HG02840 (cell line): ENCODE data around the gene PTCD2.
"Not testable (repeated sequence)": the region's sequence is repeated elsewhere in the genome, so short reads cannot be mapped to it uniquely, and the experiment has no call there.

ENCODE experiments used
- ATAC-seq: cut with Tn5 transposase; IDR thresholded peaks from one replicate; pipeline ENCODE4 v1.9.1; 2021; ENCODE audit warnings: mild to moderate bottlenecking, moderate library complexity, moderate number of reproducible peaks; ENCODE audit not compliant: unreplicated experiment, low FRiP score

The PTCD2 gene

GRCh38 chr5:72377910-72378638 is 57.9 kb downstream of the PTCD2 start:
- no peak for ATAC-seq

DNA sequence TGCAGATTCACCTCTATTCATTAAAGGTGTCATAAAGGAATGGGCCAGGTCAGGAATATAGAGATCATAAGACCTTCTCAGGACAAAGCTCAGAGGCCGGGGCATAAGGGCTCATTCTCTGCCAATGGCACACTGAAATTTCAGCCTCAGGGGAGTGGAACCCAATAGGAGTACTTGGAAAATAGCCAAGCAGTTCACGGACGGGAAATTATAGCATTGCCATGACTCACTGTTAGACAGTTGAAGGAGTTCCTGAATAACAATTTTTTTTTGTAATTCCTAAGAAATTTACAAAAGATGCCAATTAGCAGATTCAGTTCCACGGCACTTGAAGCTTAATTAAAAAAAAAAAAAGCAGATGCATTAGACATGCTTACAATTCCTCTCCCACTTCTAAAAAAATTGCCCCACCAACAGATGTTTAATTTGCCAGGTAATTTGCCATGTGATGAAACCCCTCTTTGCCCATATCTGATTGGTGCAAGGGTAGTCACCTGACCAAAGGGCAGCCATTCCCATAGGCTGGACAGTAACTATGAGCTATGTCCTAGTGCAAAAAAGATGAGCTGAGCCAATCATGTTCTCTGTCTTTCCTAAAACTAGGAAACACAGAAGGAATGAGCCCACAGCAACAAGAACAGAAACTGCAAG is 58.6 kb downstream of the PTCD2 start:
- ATAC-seq = no peak

DNA sequence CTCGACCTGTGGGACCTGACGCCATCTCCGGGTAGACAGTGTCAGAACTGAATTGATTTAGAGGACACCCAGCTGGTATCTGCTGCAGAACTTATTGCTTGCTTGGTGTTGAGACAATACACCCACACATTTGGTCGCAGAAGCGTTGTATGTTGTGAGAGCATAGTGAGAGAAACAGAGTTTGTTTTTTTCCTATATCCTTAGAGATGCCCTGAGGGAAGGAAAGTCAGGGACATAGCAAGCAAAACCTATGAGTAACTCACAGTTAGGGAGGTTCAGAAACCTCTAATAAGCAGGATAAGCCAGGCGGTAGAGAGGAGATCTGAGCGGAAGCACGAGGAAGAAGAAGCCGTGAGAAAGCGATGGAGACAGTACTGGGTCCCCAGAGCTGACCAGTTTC is 59.8 kb downstream of the PTCD2 start:
- ATAC-seq = no peak

GRCh38 chr5:72380492-72381274 is 60.5 kb downstream of the PTCD2 start:
- ATAC-seq = no peak

DNA sequence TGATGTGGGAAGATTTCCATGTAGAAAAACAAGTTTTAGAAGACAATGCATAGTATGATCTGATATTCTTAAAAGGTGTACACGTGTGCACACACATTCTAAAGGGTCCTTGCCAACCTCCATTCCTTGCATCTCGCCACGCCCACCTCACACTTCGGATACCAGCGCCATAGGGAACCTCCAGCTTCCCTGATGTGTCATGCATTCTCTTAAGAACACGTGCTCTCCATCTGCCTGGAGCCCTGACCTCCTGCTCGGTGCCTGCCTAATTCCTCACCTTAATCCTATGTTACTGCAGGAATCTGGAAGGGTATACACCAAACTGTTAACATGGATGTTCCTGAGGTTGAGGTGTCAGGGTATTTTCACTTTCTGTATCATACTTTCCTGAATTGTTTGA is 63.1 kb downstream of the PTCD2 start:
- no peak for ATAC-seq

GRCh38 chr5:72383726-72384125 is 63.6 kb downstream of the PTCD2 start:
- ATAC-seq = no peak

- no peak for ATAC-seq
These were observed 66.5 kb downstream of the PTCD2 start for GRCh38 chr5:72386639-72387038.

DNA sequence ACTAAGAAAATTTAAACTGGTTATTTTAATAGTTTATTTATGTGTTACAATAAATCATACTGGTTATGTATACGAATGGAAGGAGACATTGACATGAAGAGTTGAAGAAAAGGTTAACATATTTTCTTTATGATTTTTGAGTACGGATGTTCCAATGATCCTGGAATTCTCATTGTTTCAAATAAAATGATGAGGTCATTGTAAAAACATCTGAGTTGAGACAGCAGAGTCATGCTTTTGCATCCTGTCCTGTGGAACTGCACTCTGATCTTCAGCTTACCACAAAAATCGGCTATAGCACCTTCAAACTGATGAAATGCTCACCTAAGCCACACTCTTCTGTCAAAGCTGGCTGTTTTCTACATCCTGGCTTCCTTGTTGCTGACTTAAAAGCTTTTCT is 67.8 kb downstream of the PTCD2 start:
- no peak for ATAC-seq

- ATAC-seq = no peak
These were observed 68.5 kb downstream of the PTCD2 start for GRCh38 chr5:72388646-72389045.

GRCh38 chr5:72390836-72391235 is 70.7 kb downstream of the PTCD2 start:
- ATAC-seq = no peak

- no peak for ATAC-seq
These were observed 72.2 kb downstream of the PTCD2 start for GRCh38 chr5:72392326-72392733.

DNA sequence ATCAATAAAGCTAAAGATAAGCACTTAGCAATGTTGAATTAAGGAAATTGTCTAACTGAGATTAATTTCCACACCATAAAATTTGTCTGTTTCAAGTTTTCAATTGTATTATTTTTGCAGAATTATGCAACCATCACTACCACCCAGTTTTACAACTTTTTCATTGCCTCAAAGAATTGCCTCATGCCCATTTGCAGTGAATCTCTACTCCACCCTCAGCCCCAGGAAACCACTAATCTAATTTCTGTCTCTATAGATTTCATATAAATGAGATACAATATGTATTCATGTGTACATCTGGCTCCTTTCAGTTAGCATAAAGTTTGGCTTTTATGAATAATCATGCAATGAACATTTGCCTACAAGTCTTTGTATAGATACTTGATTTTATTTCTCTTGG is 72.9 kb downstream of the PTCD2 start:
- no peak for ATAC-seq

GRCh38 chr5:72394688-72395087 is 74.5 kb downstream of the PTCD2 start:
- ATAC-seq = no peak

DNA sequence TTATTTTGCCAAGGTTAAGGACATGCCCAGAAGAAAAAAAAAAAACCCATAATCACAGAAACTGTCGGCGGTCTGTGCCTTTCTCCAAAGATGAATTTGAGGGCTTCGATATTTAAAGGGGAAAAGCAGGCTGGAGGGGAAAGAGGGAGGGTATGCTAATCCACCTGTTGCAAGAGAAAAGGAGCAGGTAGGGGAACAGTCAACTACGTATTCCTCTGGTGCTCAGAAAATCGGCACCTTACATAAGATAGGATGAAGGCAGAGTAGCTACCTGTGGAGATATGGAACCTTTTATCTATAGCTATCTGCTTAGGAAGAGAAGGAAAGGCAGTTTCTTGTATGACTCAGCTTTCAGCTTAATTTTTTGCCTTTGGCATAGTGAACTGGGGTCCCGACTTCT is 77.7 kb downstream of the PTCD2 start:
- no peak for ATAC-seq

- no peak for ATAC-seq
These were observed 80.8 kb downstream of the PTCD2 start for GRCh38 chr5:72400950-72401349.

- no peak for ATAC-seq
These were observed 82.3 kb downstream of the PTCD2 start for GRCh38 chr5:72402381-72402890.

GRCh38 chr5:72402959-72403628 is 82.9 kb downstream of the PTCD2 start:
- ATAC-seq = no peak

GRCh38 chr5:72404771-72405170 is 84.6 kb downstream of the PTCD2 start:
- not testable (repeated sequence) for ATAC-seq

DNA sequence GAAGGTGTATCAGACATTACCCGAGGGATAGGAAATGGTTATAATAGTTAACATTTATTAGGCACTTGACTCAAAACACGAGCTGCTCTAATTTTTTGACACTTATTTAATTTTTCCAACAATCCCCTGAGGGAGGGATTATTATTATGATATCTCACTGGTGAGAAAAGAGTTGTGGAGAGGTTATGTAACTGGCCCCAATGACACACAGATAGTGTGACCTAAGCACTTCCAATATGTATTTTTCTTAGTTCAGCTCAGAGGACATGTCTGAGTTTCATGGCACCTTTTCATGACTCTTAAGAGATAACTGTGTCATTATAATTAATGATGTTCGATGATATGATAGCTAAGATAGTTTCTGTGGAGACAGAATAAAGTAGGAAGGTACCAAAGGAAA is 86.9 kb downstream of the PTCD2 start:
- ATAC-seq = no peak

GRCh38 chr5:72407541-72407940 is 87.4 kb downstream of the PTCD2 start:
- ATAC-seq = no peak

DNA sequence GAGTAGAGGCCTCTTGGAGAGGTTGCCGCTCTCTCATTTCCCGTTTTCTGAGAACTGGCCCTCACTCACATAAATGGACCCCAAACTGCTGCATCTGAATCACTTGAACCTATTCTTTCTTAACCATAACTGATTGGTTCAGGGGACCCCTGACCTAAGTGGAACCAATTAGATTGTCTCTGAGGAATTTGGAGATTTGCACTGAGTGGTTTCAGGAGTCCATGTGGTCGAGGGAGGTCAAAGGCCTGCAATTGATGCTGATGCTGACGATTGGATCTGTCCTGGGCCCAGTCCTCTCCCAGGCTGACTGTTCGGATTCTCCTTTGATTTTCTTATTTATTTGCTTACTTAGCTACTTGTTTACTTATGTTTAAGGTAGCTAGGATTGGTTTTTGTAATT is 88.0 kb downstream of the PTCD2 start:
- no peak for ATAC-seq
